CMK (cell line): ENCODE data around the gene ITPKA.
"Not testable (repeated sequence)": the region's sequence is repeated elsewhere in the genome, so short reads cannot be mapped to it uniquely, and the experiment has no call there.

Experiments
- DNase-seq: peaks from one replicate; pipeline ENCODE4 v3.0.0-alpha.2; 2010; ENCODE audit warnings: low read depth

ITPKA gene

DNA sequence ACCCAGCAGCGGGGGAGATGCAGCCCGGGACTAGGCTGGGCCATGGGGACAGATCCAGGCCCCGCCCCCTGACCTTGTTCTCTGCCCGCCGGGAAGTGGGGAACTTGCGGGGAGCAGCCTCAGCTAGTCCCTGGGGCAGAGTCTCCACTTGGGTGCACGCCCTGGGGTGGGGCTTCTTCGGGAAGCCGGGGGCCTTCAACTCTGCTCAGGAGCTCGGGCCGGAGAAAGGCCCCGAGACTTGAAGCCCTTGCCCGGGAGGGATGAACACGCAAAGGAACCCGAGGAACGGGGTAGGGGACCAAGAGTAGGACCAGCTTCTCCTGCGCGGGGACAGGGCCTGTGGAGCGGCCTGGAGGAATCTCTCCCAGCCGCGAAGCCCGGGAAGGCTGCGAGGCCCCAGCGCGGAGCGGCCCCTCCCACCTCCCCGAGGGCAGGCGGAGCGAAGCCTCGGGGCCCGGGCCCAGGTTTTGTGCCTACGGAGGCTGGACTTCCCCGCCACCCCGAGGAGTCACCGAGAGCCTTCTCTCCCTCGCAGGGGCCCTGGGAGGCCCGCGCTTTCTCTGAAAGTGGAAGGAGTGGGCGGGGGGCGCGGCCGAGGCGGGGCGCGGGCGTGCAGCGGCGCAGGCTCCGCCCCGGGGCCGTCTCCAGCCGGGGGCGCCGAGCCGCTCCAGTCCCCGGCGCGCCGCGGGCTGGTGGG lies at the start of gene ITPKA:
Gene ITPKA (plus strand): TSS at position 670 of the 697 bp plus-strand sequence. CDS start 54 bp downstream, outside the sequence.
- DNase-seq = no peak

DNA sequence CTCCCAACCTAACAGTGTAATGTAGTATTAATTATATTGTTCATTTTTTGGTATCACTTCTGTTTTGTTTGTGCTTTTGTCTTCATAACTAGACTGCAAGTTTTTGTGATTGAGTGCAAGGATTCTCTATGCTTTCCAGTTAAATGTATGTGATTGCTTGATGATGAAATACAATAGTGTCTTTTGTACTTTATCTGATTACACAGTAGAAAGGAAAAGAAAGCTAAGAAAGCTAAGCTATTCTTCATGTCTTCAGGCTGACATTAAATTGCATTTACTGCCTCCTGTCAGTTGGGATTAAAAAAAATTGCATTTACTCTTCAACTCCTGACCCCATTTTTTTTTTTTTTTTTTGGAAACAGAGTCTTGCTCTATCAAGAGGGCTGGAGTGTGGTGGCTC lies 48.3 kb upstream of the ITPKA start:
- no peak for DNase-seq

DNA sequence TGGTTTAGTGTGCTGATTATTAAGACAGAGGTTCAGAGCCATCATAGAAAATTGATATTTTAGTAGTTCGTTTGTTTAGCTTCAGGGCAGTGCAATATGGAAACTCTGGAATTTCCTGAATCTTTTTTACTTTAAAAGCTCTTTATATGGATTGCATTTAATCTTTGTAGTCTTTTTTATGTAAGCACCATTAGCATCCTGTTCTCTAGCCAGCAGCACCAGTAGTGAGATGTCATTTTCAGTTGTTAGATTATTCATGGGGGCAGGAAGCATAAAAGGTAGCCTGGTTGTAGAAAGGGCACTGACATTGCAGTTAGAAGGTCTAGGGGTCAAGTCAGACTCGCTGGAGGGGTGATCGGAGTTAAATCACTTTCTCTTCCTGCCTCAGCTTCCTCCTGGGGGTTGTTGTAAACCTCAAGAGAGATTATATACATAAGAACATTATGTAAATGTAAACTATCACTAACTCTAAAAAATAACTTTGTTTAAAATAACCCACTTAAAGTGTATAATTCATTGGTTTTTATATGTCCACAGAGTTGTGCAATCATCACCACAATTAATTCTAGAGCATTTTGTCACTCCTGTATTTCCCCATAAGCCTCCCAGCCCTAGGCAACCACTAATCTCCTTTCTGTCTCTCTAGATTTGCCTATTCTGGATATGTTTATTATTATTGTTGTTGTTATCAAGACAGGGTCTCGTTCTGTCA lies 31.4 kb upstream of the ITPKA start:
- no peak for DNase-seq

DNA sequence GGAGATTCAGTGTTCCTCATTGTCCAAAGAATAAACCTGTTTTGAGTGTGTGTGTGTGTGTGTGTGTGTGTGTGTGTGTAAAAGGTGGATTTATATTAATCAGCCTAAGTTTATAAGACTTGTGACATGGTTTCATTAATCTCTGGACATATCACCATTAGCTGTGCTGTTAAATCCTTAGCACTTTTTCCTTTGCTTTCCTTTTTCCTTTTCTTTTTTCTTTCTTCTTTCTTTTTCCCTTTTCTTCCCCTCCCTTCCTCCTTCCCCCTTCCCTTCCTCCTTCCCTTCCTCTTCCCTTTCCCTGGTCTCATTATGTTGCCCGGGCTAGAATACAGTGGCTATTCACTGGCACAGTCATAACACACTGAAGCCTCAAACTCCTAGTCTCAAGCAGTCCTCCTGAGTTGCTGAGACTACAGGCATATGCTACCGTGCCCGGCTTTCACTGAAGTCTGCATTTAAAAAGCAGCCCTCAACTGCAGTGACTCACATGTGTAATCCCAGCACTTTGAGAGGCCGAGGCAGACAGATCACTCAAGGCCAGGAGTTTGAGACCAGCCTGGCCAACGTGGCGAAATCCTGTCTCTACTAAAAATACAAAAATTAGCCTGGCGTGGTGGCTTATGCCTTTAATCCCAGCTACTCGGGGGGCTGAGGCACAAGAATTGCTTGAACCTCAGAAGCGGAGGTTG lies 28.6 kb upstream of the ITPKA start:
- no peak for DNase-seq

DNA sequence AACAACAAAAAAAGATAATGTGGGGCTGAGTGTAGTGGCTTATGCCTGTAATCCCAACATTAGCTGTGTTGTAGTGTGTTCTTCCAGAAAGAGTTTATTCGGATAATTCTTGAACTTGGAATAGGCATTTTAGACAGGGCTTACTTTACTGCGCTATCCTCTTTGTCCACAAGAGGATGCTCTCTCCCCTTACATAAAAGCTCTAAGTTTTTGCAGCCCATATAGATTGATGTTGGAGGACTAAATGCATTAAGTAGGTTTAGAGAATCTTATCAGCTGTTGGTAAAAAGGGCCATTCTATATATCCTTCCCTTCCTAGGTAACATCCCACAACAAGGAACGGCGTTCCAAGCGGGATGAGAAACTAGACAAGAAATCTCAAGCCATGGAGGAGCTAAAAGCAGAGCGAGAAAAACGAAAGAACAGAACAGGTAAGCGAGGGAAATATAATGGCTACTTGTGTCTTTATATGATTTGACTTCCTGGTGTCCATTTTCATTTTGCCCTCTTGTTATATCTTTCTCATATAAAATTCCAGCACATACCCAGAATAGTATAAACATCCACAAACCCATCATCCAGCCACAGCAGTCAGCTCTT lies 27.8 kb upstream of the ITPKA start:
- no peak for DNase-seq

DNA sequence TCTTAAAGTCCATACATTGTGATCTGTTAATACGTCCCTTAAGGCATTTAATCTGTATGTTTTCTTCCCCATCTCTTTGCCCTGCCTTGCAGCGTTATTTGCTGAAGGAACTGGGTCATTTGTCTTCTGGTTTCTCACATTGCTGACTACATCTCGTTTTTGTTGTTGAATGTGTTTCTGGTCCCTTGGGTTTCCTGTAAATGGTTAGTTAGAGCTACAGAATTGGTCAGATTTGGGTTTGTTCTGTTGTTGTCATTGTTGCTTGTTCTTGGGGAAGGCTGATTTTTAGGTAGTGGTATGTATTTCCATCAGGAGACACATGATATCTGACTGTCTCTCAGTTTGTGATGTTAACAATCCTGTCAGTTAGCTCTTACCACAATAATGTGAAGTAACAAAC lies 27.0 kb upstream of the ITPKA start:
- DNase-seq = no peak

DNA sequence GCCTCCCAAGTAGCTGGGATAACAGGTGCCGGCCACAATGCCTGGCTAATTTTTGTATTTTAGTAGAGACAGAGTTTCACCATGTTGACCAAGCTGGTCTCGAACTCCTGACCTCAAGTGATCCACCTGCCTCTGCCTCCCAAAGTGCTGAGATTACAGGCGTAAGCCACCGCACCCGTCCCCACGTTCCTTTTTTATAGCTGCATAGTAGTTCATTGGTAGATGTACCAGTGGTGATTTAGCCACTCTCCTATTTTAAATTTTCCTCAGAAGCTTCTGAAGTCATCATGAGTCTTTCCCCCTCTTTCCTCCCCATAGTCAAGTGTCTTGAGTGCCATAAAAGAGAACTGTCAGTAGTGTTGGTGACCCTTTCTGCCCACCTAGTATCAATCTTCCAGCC lies 24.0 kb upstream of the ITPKA start:
- not testable (repeated sequence) for DNase-seq

DNA sequence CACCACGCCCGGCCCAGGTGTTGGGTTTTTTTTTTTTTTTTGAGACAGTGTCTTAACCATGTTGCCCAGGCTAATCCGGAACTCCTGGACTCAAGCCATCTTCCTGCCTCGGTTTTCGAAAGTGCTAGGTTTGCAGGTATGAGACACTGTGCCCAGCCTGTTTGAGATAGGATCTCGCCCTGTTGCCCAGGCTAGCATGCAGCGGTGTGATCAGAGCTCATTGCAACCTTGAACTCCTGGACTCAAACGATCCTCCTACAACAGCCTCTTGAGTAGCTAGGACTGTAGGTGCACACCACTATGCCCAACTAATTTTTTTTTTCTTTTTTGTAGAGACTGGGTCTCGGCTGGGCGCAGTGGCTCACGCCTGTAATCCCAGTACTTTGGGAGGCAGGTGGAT lies 20.3 kb upstream of the ITPKA start:
- DNase-seq = no peak

DNA sequence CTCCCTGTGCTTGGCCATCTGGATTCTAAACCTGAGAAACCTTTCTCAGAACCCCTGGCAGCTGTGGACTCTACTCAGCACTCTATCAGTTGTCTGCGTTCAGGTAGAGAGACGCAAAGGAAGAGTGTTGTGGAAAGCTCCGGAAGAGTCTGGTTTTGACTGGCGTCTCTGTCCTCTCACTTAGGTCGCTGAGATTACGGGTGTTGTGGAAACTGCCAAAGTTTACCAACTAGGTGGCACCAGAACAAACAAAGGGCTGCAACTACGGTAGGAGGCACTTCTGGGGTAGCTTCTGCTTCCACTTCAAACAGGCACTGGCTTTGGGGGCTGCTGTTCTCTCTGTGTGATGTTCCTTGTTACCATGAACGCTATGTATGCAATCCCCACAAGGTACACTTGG lies 19.2 kb upstream of the ITPKA start:
- no peak for DNase-seq

DNA sequence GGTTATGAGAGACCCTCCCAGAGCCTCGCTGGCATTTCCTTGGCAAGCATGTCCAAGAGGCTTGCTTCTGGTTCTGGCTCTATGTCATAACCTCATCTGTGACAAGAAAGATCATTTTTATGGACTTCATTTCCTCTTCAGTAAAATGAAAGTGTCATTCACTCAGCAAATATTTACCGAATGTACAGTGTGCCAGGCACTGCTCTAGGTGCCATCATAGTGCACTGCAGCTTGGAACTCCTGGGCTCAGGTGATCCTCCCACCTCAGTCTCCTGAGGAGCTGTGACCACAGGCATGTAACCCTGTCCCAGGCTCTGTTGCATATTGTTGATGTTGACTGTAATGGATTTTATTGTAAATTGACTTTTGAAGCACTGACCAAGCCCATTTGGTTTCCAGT lies 18.7 kb upstream of the ITPKA start:
- no peak for DNase-seq

DNA sequence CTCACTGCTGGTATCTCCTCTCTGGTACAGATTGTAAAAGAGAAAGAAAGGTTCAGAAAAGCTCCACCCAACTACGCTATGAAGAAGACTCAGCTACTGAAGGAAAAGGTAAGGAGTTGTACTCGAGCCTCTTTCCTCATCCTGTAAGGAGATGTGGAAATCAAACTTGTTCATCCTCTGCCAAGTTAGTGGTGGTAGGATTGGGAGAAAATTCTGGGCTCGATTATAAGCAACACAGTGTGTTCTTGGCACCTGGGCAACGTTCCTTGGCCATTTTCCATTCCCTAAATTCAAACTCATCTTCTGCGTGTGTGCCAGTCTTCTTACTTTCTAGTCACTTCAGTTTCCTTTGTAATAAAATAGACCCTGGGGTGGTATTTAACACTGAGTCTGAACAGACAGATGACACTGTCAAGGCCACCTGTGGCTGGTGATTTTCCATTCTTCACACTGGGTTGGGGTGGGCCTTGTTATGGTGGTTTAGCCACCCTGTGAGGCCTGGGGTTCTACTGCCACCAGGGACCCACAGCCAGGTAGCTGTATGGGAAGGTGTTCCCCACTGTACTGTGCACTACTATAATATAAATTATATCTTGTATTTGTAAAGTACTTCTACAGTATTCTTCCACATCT lies 17.1 kb upstream of the ITPKA start:
- no peak for DNase-seq

DNA sequence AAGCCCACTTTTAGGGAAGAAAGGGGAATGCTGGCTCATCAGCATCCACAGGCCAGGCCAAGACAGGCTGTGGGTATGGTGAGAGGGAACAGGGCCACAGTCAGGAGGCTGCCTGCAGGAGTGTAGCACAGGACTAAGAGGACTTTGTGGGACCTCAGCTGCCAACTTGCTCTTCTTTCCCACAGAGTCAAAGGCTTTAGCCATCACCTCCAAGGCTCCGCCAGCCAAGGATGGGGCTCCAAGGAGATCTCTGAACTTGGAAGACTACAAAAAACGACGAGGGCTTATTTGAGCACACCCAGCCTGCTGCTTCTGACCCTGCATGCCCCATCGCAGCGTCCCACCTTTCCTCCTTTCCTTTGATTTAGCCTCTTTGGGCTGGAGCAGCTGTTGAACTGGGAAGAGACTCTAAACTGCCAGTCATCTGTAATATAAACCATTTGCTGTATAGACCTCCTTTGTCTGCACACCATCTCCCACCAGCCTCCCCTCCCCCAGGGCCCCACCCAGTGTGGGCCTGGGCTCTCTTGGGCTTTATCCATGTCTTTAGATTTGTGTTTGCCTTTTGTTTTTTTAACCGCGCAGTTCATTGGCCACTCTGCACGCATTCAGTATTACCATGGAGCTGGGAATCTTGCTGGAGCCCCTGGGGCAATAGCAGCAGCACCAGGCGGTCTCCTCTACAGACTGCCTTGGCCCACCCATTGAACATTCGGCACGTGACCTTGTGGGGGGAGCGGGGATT lies 13.1 kb upstream of the ITPKA start:
- DNase-seq = no peak

DNA sequence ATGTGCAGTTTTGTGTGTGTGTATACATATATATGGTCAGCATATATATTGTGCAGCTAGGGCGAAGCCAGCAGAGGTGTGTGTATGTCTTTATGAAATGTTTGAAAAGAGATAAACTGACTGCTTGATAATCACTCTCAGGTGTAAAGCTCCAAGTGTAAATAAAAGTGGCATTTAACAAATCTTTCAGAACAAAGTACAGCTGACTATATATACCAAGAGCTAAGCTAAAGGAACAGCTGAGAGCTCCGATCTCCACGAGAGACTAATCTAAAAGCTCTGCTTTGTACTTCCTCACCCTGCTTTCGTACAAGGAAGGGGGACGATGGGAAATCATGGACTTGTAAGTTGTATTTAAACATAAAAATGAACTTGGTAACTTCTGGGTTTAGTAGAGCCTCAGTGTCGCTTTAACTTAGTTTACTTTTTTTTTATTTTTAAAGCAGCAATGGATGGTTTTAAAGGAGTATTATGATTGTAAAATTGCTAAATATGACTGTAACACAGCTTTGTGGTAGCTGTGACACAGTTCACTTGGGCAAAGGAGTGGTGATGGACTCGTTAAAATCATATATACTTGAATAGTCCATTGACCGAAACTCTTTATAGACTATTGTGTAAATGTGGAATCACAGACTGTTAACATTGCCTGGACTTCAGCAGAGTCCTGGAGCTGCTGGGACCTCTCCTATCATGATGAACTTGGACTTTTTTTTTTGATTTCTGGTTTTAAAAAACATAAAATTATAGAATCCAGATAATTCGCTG lies 11.4 kb upstream of the ITPKA start:
- no peak for DNase-seq

DNA sequence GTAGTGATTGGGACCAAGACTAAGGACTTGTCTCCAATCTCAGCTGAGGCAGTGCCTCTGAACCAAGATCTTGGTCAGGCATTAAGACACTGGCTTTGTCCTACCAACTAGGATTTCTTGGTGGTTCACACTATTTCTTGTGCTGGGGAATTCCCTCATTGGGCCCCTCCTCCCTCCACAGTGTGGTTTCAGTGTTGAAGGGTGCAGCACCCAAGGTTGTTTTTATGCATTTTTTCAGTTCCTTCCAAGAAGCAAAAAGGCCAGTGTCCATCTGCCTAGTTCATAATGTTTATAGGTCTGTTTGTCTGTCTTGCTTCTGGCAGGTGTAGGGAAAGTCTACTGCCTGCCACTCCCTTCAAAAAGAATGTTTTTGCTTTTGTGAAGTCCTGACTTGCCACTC lies 10.6 kb upstream of the ITPKA start:
- DNase-seq = no peak

DNA sequence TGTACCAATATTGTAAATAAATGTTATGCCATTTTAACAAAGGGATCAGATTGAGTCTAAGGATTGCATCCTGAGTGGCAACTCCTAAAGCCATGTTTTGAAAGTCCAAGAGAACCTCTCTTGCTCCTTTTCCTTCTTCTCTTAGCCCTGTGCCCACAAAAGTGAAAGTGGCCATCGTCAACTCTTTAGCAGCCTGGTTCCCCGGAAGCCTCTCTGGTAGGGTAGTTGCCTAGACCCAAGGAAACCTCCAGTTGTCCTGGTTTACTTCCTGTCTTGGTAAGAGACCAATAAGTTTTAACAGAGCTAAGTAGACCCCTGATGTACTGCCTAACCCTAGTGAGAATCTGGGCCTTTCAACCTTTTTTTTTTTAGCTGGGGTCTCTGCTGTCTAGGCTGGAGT lies 10.2 kb upstream of the ITPKA start:
- no peak for DNase-seq

DNA sequence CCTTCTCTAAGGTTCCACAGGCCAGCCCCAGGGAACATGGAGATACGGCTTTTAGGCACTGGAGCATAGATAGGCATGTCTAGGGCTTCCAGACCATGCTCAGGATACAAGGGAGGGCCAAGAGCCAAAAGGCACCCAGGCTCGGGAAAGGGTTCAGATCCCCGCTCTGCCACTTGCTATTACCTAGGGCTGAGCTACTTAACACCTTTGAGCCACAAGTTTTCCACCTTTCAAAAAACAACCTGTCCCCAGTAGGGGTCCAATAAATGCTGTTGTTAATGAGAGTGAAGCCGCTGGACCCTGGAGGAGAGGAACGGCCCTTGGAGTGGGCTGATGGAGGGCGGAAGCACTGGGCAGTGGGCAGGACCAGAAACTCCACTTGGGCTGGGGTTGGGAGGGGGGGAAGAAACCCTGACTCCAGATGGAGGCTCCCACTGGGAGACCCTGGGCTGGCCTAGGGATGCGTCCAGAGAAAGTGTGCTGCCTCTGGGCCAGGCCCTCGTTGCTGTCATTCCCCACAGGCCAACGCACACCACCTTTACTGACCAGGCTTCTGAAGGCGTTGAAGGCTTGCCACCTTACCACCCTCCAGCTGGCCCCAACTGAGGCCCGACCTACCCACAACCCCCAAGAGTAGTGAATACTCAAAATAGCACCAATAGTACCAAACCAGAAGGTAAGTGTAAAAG lies 8.6 kb upstream of the ITPKA start:
- DNase-seq = no peak

DNA sequence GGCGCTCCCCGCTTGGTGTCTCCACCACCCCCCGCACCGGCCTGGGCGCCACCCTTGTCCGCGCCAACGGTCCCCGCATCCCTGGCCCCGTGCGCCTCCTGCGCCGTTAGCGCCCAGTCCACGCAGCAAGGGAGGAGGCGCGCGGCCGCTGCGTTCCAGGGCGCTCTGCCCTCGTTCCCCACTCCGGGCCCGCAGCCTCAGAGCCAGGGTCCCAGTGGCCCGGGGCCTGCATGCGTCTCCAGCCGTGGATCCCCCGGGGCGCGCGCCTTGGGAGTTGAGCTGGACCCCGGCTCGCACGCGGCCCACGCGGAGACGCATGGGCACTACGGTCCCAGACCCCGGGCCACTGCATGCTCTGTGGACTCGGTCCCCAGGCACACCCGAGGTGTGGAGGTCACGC lies 7.4 kb upstream of the ITPKA start:
- DNase-seq = no peak

DNA sequence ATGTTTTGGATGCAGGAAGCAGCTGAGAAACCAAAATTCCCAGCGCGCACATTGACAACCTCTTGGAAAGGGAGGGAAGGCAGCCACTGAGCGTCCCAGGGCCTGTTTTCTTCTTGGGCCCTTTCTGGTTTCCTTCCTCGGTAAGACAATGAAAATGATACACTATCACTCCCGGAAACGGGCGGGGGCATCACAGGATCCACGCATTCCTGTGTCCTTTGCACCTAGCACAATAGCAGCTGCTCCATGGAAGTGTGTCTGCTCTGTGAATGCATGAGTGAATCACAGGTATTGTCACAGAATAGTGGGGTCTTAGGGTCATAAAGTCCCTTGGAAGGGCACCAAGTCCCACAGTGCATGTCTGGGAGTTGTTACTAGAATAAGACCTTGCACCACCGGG lies 6.3 kb upstream of the ITPKA start:
- no peak for DNase-seq

DNA sequence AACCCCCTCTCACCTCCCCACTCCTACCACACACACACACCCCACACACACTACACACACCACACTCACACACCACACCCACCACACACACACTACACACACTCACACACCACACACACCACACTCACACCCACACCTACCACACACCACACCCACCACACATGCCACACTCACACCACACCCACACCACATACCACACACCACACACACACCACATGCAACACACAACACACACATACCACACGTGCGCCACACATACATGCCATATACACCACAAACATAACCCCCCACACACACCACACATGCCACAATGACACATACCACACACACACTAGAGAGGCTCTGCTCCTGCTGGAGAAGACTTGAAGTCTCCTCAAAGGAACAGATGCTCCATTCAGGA lies 5.9 kb upstream of the ITPKA start:
- DNase-seq = no peak

DNA sequence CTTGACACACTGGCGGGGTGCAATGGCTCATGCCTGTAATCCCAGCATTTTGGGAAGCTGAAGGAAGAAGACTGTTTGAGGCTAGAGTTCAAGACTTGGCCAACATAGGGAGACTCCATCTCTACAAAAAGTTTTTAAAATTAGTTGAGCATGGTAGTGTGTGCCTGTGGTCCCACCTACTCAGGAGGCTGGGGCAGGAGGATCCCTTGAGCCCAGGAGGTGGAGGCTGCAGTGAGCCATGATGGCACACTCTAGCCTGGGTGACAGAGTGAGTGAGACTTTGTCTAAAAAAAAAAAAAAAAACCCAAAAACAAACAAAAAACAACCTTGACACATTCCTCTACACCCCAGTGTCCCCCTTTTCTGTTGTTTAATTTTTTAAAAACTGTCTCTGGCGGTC lies 4.0 kb upstream of the ITPKA start:
- no peak for DNase-seq
